ENCODE results near the gene YPEL2. TPM values are rescaled to one million over a fixed set of nuclear protein-coding genes. Genes with fewer than 3 reads are reported as not detected.
"Not testable (repeated sequence)": the region's sequence is repeated elsewhere in the genome, so short reads cannot be mapped to it uniquely, and the experiment has no call there.

The YPEL2 gene
- total RNA-seq, 1 experiment from 2014 or later, result 4.7 TPM

GRCh38 chr17:59392973-59393679, 61.7 kb downstream of the YPEL2 start:
- no peaks in the 10 kb centered on the region for H3K9me2 ChIP-seq (ENCODE audit: insufficient read depth)
- no peak overlapping the region for H3K4me3 ChIP-seq (replicated peaks in 1 of 2; ENCODE audit: low read depth in 1 of 2, low read length in 2 of 2)
- DNase-seq (ENCODE audit: low read depth, low spot score), result no peak
- H2AFZ ChIP-seq (ENCODE audit: low read depth, low read length, poor library complexity, severe bottlenecking), result no peak overlapping the region
- no peaks in the 10 kb centered on the region for H3K4me1 ChIP-seq (ENCODE audit: control insufficient read depth in 1 of 2, insufficient read depth in 2 of 2, low read length in 2 of 2)
- ChIA-PET RAD21 (ENCODE audit: low non-redundant PET in 1 of 2, low total read pairs in 2 of 2, uncharacterized antibody in 2 of 2, unreplicated experiment in 2 of 2) (no interaction called here), POLR2A (no interaction called here), CTCF (no interaction called here)
- H3K4me2 ChIP-seq (ENCODE audit: low read length), result no peak overlapping the region
- no peak overlapping the region for H3K9ac ChIP-seq (ENCODE audit: low read length)
- H3K9me3 ChIP-seq (ENCODE audit: control insufficient read depth in 1 of 2, insufficient read depth in 1 of 2, low read depth in 1 of 2, low read length in 2 of 2), result no peaks in the 10 kb centered on the region
- H3K79me2 ChIP-seq (ENCODE audit: insufficient read depth, low read length), result no peaks in the 10 kb centered on the region
- no peaks in the 10 kb centered on the region for H3K36me3 ChIP-seq (ENCODE audit: control insufficient read depth in 1 of 2, insufficient read depth in 2 of 2, low read length in 2 of 2)
- intact Hi-C loops (cut with micrococcal nuclease), result no loop called here
- no peaks in the 10 kb centered on the region for H4K20me1 ChIP-seq (ENCODE audit: insufficient read depth)
- no peak overlapping the region for H3K27ac ChIP-seq (ENCODE audit: low read depth, low read length)
- H3K27me3 ChIP-seq (ENCODE audit: insufficient read depth, low read length), result no peaks in the 10 kb centered on the region
- BruUV-seq (replicated peaks), result no TSS peak
- TF ChIP-seq SP1 (IDR thresholded peaks at IDR 0.05; ENCODE audit: low read depth) (no peak), ZNF274 (IDR thresholded peaks at IDR 0.05; ENCODE audit: low read depth, low read length) (no peak), JUND (IDR thresholded peaks at IDR 0.05) (no peak), SRF (IDR thresholded peaks at IDR 0.05; ENCODE audit: low read depth) (no peak), CEBPB (IDR thresholded peaks at IDR 0.05; ENCODE audit: low read depth) (no peak), CBX3 (IDR thresholded peaks at IDR 0.05; ENCODE audit: low read depth) (no peak), POLR2AphosphoS5 (IDR thresholded peaks at IDR 0.05; ENCODE audit: low read depth, low read length) (no peak), RAD21 (IDR thresholded peaks at IDR 0.05; ENCODE audit: low read depth) (no peak), POLR2A (IDR thresholded peaks at IDR 0.05; ENCODE audit: borderline replicate concordance, extremely low read depth, insufficient read depth, insufficient read length) (no peak), FOSL1 (IDR thresholded peaks at IDR 0.05; ENCODE audit: low read depth) (no peak), MAX (IDR thresholded peaks at IDR 0.05) (no peak), EZH2 (IDR thresholded peaks at IDR 0.05) (no peak), ELF1 (IDR thresholded peaks at IDR 0.05; ENCODE audit: borderline replicate concordance, low read depth) (no peak), TCF7L2 (IDR thresholded peaks at IDR 0.05; ENCODE audit: borderline replicate concordance, extremely low read depth, insufficient read depth, insufficient read length) (no peak)
- TF ChIP-seq, protein P1, sequence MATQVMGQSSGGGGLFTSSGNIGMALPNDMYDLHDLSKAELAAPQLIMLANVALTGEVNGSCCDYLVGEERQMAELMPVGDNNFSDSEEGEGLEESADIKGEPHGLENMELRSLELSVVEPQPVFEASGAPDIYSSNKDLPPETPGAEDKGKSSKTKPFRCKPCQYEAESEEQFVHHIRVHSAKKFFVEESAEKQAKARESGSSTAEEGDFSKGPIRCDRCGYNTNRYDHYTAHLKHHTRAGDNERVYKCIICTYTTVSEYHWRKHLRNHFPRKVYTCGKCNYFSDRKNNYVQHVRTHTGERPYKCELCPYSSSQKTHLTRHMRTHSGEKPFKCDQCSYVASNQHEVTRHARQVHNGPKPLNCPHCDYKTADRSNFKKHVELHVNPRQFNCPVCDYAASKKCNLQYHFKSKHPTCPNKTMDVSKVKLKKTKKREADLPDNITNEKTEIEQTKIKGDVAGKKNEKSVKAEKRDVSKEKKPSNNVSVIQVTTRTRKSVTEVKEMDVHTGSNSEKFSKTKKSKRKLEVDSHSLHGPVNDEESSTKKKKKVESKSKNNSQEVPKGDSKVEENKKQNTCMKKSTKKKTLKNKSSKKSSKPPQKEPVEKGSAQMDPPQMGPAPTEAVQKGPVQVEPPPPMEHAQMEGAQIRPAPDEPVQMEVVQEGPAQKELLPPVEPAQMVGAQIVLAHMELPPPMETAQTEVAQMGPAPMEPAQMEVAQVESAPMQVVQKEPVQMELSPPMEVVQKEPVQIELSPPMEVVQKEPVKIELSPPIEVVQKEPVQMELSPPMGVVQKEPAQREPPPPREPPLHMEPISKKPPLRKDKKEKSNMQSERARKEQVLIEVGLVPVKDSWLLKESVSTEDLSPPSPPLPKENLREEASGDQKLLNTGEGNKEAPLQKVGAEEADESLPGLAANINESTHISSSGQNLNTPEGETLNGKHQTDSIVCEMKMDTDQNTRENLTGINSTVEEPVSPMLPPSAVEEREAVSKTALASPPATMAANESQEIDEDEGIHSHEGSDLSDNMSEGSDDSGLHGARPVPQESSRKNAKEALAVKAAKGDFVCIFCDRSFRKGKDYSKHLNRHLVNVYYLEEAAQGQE (IDR thresholded peaks at IDR 0.05; ENCODE audit: low read depth), result no peak
- TF ChIP-seq, protein P2, sequence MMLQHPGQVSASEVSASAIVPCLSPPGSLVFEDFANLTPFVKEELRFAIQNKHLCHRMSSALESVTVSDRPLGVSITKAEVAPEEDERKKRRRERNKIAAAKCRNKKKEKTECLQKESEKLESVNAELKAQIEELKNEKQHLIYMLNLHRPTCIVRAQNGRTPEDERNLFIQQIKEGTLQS (IDR thresholded peaks at IDR 0.05), result no peak
- ATAC-seq, result no peak

GRCh38 chr17:59393742-59394410, 62.4 kb downstream of the YPEL2 start:
- H4K20me1 ChIP-seq (ENCODE audit: insufficient read depth); DNase-seq (ENCODE audit: low read depth, low spot score); H3K9me2 ChIP-seq (ENCODE audit: insufficient read depth); H3K4me1 ChIP-seq (ENCODE audit: control insufficient read depth in 1 of 2, insufficient read depth in 2 of 2, low read length in 2 of 2); POLR2A ChIA-PET; H2AFZ ChIP-seq (ENCODE audit: low read depth, low read length, poor library complexity, severe bottlenecking); H3K27me3 ChIP-seq (ENCODE audit: insufficient read depth, low read length); H3K79me2 ChIP-seq (ENCODE audit: insufficient read depth, low read length); RAD21 ChIA-PET (ENCODE audit: low non-redundant PET in 1 of 2, low total read pairs in 2 of 2, uncharacterized antibody in 2 of 2, unreplicated experiment in 2 of 2); H3K36me3 ChIP-seq (ENCODE audit: control insufficient read depth in 1 of 2, insufficient read depth in 2 of 2, low read length in 2 of 2); H3K9ac ChIP-seq (ENCODE audit: low read length); BruUV-seq (replicated peaks); CTCF ChIA-PET; H3K9me3 ChIP-seq (ENCODE audit: control insufficient read depth in 1 of 2, insufficient read depth in 1 of 2, low read depth in 1 of 2, low read length in 2 of 2); ATAC-seq; H3K27ac ChIP-seq (ENCODE audit: low read depth, low read length); H3K4me2 ChIP-seq (ENCODE audit: low read length); intact Hi-C loops (cut with micrococcal nuclease); H3K4me3 ChIP-seq (replicated peaks in 1 of 2; ENCODE audit: low read depth in 1 of 2, low read length in 2 of 2): not testable (repeated sequence)

All from HCT116 (cell line).